Bronchial smooth muscle cell (primary cell): ENCODE results near the gene IFT122. TPM values are rescaled to one million over a fixed set of nuclear protein-coding genes. Genes with fewer than 3 reads are reported as not detected.

Experiments used
- total RNA-seq: library from RNA; depleted of rRNA; stranded (reverse); fragments of >200 nt; gene quantifications from 2 replicates; pipeline ENCODE4 v1.2.1, GENCODE V29; 2014

IFT122 gene
- total RNA-seq: 29.3 and 32.6 TPM in 2 replicates

GRCh38 chr3:129439817-129440617, at the start of gene IFT122, which contains the start of gene MBD4:
IFT122 (plus strand) TSS chr3:129440224; CDS start chr3:129440331, 107 bp downstream.
MBD4 (minus strand) TSS chr3:129439948; CDS start chr3:129439833, 115 bp downstream.

GRCh38 chr3:129428376-129429079, 11.5 kb upstream of the IFT122 start, which contains the start of gene EFCAB12:
EFCAB12 (minus strand) TSS chr3:129428636; CDS start chr3:129428488, 148 bp downstream.

GRCh38 chr3:129528589-129529100, 88.6 kb downstream of the IFT122 start, which contains the start of gene RHO:
RHO (plus strand) TSS chr3:129528639; CDS start chr3:129528734, 95 bp downstream.

GRCh38 chr3:129543156-129543790, 103.2 kb downstream of the IFT122 start, which contains the start of gene H1-8:
H1-8 (plus strand) TSS chr3:129543175; CDS start chr3:129543219, 44 bp downstream.

Other genes with a start within 250 kb of the IFT122 start
- gene COPG1, start 190.6 kb upstream of the IFT122 start, total RNA-seq: 338 and 376 TPM in 2 replicates
- 11.8 and 15.1 TPM in 2 replicates for gene HMCES, start 161.4 kb upstream of the IFT122 start, total RNA-seq
- gene EFCAB12, start 11.6 kb upstream of the IFT122 start, total RNA-seq: under 0.01 TPM in 1 of 2 replicates, not detected in the other
- 15.3 and 18.1 TPM in 2 replicates for gene MBD4, start 276 bp upstream of the IFT122 start, total RNA-seq
- not detected in 2 replicates for gene RHO, start 88.4 kb downstream of the IFT122 start, total RNA-seq
- 0.17 TPM in 1 of 2 replicates, not detected in the other for gene H1-8, start 103.0 kb downstream of the IFT122 start, total RNA-seq
- gene PLXND1, start 166.5 kb downstream of the IFT122 start, total RNA-seq: 57.4 and 65.5 TPM in 2 replicates